Activated CD4-positive, alpha-beta memory T cell treated with anti-CD3 and anti-CD28 coated beads for 36 hours (primary cell): ENCODE measurements around the gene THBS1. TPM values are rescaled to one million over a fixed set of nuclear protein-coding genes. Genes with fewer than 3 reads are reported as not detected.

Source experiments
- CTCF ChIA-PET: fragments of 350-600 bp; sonication (Branson Sonifier 250); formaldehyde crosslinking; loops from one replicate; lab custom pipeline; 2021; ENCODE audit warnings: antibody characterized with exemption, inconsistent platforms; lab: Charles Lee
- POLR2A ChIA-PET: fragments of 350-600 bp; sonication (Branson Sonifier 250); formaldehyde crosslinking; loops from one replicate; lab custom pipeline; 2021; ENCODE audit warnings: antibody characterized with exemption; lab: Charles Lee
- DNase-seq: peaks from one replicate; pipeline ENCODE4 v3.0.0-alpha.2; 2020
- H3K27ac Mint-ChIP-seq: one replicate; pipeline ENCODE4 v1.8.0; 2021; ENCODE audit warnings: mixed read lengths
- H3K27me3 Mint-ChIP-seq: one replicate; pipeline ENCODE4 v1.8.0; 2021; ENCODE audit warnings: mixed read lengths
- H3K36me3 Mint-ChIP-seq: one replicate; pipeline ENCODE4 v1.8.0; 2021; ENCODE audit warnings: mixed read lengths
- H3K4me1 Mint-ChIP-seq: one replicate; pipeline ENCODE4 v1.8.0; 2021; ENCODE audit warnings: low read depth, mixed read lengths
- H3K4me3 Mint-ChIP-seq: one replicate; pipeline ENCODE4 v1.8.0; 2021; ENCODE audit warnings: mild to moderate bottlenecking, mixed read lengths
- H3K9me3 Mint-ChIP-seq: one replicate; pipeline ENCODE4 v1.8.0; 2021; ENCODE audit warnings: mixed read lengths
- intact Hi-C: fragments of 100-400 bp; cut with micrococcal nuclease; formaldehyde crosslinking; loops from one replicate; pipeline ENCODE4 v1.15.1; 2023
- total RNA-seq, 2 experiments: library from RNA; stranded (reverse); gene quantifications; one replicate each; pipeline ENCODE4 v1.2.3, GENCODE V29; 2021

Gene THBS1
- total RNA-seq, 2 experiments from 2014 or later: 0.93 to 1.8 TPM

- intact Hi-C loops: no loop called here
- Mint-ChIP-seq H3K36me3 (no peaks in the 10 kb centered on the region), H3K4me3 (no peak overlapping the region), H3K27ac (no peak overlapping the region), H3K9me3 (no peaks in the 10 kb centered on the region), H3K4me1 (peaks cover 14% of the 10 kb centered on the region), H3K27me3 (peaks cover 51% of the 10 kb centered on the region)
- DNase-seq: no peak
- ChIA-PET CTCF (interaction anchor here (0.7 to 7.8 kb wide), 20 partner anchors 9 to 1138 kb away, joined by 3 to 161 read pairs (median 6); partner anchors contain the start of gene FSIP1), POLR2A (no interaction called here)
Measured at GRCh38 chr15:39578851-39579486, 1.9 kb upstream of the THBS1 start.

GRCh38 chr15:39579487-39580116, 1.3 kb upstream of the THBS1 start:
- Mint-ChIP-seq H3K4me3 (peak overlapping the region; percentile 28), H3K27me3 (peaks cover 51% of the 10 kb centered on the region)

GRCh38 chr15:39580117-39580484, 778 bp upstream of the THBS1 start:
- DNase-seq: peak; percentile 91
- no peaks in the 10 kb centered on the region for H3K9me3 Mint-ChIP-seq
- H3K4me1 Mint-ChIP-seq: peaks cover 14% of the 10 kb centered on the region
- H3K27me3 Mint-ChIP-seq: peaks cover 49% of the 10 kb centered on the region
- H3K4me3 Mint-ChIP-seq: peak overlapping the region; percentile 55
- intact Hi-C loops: loop anchor here (1.0 to 5.0 kb wide), 7 partner anchors 51 to 871 kb away; no protein-coding TSS in a partner anchor
- H3K27ac Mint-ChIP-seq: no peak overlapping the region
- no peaks in the 10 kb centered on the region for H3K36me3 Mint-ChIP-seq
- POLR2A ChIA-PET: interaction anchor here (0.6 kb wide), 1 partner anchor 10 kb away, joined by 3 read pairs; no protein-coding TSS in a partner anchor
- CTCF ChIA-PET: interaction anchor here (0.5 to 7.8 kb wide), 43 partner anchors 9 to 1140 kb away, joined by 3 to 161 read pairs (median 4); partner anchors contain the start of gene FSIP1

More at GRCh38 chr15:39579487-39580116, 1.3 kb upstream of the THBS1 start:
- H3K4me1 Mint-ChIP-seq: peaks cover 14% of the 10 kb centered on the region
- H3K27ac Mint-ChIP-seq: no peak overlapping the region
- ChIA-PET CTCF (interaction anchor here (0.5 to 7.8 kb wide), 39 partner anchors 9 to 1139 kb away, joined by 3 to 161 read pairs (median 4); partner anchors contain the start of gene FSIP1), POLR2A (no interaction called here)
- DNase-seq: no peak
- H3K9me3 Mint-ChIP-seq: no peaks in the 10 kb centered on the region
- intact Hi-C loops: loop anchor here (1.0 to 5.0 kb wide), 7 partner anchors 51 to 871 kb away; no protein-coding TSS in a partner anchor
- H3K36me3 Mint-ChIP-seq: no peaks in the 10 kb centered on the region

- H3K27ac Mint-ChIP-seq: no peak overlapping the region
- CTCF ChIA-PET: interaction anchor here (0.6 to 7.8 kb wide), 15 partner anchors 13 to 875 kb away, joined by 3 to 161 read pairs (median 8); no protein-coding TSS in a partner anchor
- peaks cover 14% of the 10 kb centered on the region for H3K4me1 Mint-ChIP-seq
- DNase-seq: no peak
- H3K9me3 Mint-ChIP-seq: no peaks in the 10 kb centered on the region
- H3K36me3 Mint-ChIP-seq: no peaks in the 10 kb centered on the region
- peaks cover 44% of the 10 kb centered on the region for H3K27me3 Mint-ChIP-seq
- POLR2A ChIA-PET: no interaction called here
- peak overlapping the region; percentile 50 for H3K4me3 Mint-ChIP-seq
- intact Hi-C loops: loop anchor here (2.0 to 5.0 kb wide), 5 partner anchors 49 to 873 kb away; no protein-coding TSS in a partner anchor
Measured at GRCh38 chr15:39581242-39581792, 438 bp downstream of the THBS1 start.

- H3K27me3 Mint-ChIP-seq: peaks cover 41% of the 10 kb centered on the region
- H3K9me3 Mint-ChIP-seq: no peaks in the 10 kb centered on the region
- intact Hi-C loops: loop anchor here (2.0 to 5.0 kb wide), 6 partner anchors 49 to 873 kb away; no protein-coding TSS in a partner anchor
- H3K4me1 Mint-ChIP-seq: peaks cover 14% of the 10 kb centered on the region
- no peak overlapping the region for H3K27ac Mint-ChIP-seq
- H3K36me3 Mint-ChIP-seq: no peaks in the 10 kb centered on the region
- CTCF ChIA-PET: interaction anchor here (0.6 to 7.8 kb wide), 8 partner anchors 12 to 875 kb away, joined by 3 to 161 read pairs (median 18); no protein-coding TSS in a partner anchor
- POLR2A ChIA-PET: no interaction called here
- peak overlapping the region; percentile 30 for H3K4me3 Mint-ChIP-seq
- DNase-seq: peak; percentile 18
Measured at GRCh38 chr15:39581793-39582285, 960 bp downstream of the THBS1 start.

- Mint-ChIP-seq H3K4me1 (peaks cover 14% of the 10 kb centered on the region), H3K27me3 (peaks cover 39% of the 10 kb centered on the region), H3K4me3 (no peak overlapping the region), H3K36me3 (no peaks in the 10 kb centered on the region), H3K9me3 (no peaks in the 10 kb centered on the region), H3K27ac (no peak overlapping the region)
- no peak for DNase-seq
- ChIA-PET POLR2A (no interaction called here), CTCF (interaction anchor here (0.8 to 7.8 kb wide), 10 partner anchors 9 to 456 kb away, joined by 3 to 161 read pairs (median 5); no protein-coding TSS in a partner anchor)
- intact Hi-C loops: loop anchor here (2.0 to 5.0 kb wide), 3 partner anchors 104 to 455 kb away; no protein-coding TSS in a partner anchor
Measured at GRCh38 chr15:39582286-39582976, 1.6 kb downstream of the THBS1 start.

GRCh38 chr15:39582977-39583595, 2.2 kb downstream of the THBS1 start:
- H3K36me3 Mint-ChIP-seq: no peaks in the 10 kb centered on the region
- DNase-seq: no peak
- ChIA-PET POLR2A (no interaction called here), CTCF (interaction anchor here (0.7 to 7.8 kb wide), 9 partner anchors 8 to 173 kb away, joined by 3 to 161 read pairs (median 4); no protein-coding TSS in a partner anchor)
- peaks cover 36% of the 10 kb centered on the region for H3K27me3 Mint-ChIP-seq
- H3K9me3 Mint-ChIP-seq: no peaks in the 10 kb centered on the region
- H3K4me1 Mint-ChIP-seq: peaks cover 14% of the 10 kb centered on the region
- H3K4me3 Mint-ChIP-seq: no peak overlapping the region
- H3K27ac Mint-ChIP-seq: no peak overlapping the region
- intact Hi-C loops: loop anchor here (2.0 to 5.0 kb wide), 3 partner anchors 104 to 456 kb away; no protein-coding TSS in a partner anchor

GRCh38 chr15:39583596-39584265, 2.9 kb downstream of the THBS1 start:
- H3K4me1 Mint-ChIP-seq: peaks cover 14% of the 10 kb centered on the region
- no peak overlapping the region for H3K4me3 Mint-ChIP-seq
- ChIA-PET CTCF (interaction anchor here (0.7 to 7.8 kb wide), 7 partner anchors 8 to 173 kb away, joined by 3 to 161 read pairs (median 4); no protein-coding TSS in a partner anchor), POLR2A (no interaction called here)
- intact Hi-C loops: loop anchor here (2.0 to 5.0 kb wide), 4 partner anchors 103 to 456 kb away; no protein-coding TSS in a partner anchor
- H3K27me3 Mint-ChIP-seq: peaks cover 30% of the 10 kb centered on the region
- H3K9me3 Mint-ChIP-seq: no peaks in the 10 kb centered on the region
- no peaks in the 10 kb centered on the region for H3K36me3 Mint-ChIP-seq
- H3K27ac Mint-ChIP-seq: no peak overlapping the region
- peak; percentile 55 for DNase-seq

GRCh38 chr15:39584266-39584659, 3.4 kb downstream of the THBS1 start:
- Mint-ChIP-seq H3K36me3 (no peaks in the 10 kb centered on the region), H3K4me1 (peaks cover 14% of the 10 kb centered on the region), H3K27ac (no peak overlapping the region), H3K27me3 (peaks cover 25% of the 10 kb centered on the region), H3K4me3 (no peak overlapping the region), H3K9me3 (no peaks in the 10 kb centered on the region)
- intact Hi-C loops: loop anchor here (2.0 to 5.0 kb wide), 3 partner anchors 157 to 457 kb away; no protein-coding TSS in a partner anchor
- POLR2A ChIA-PET: no interaction called here
- no peak for DNase-seq
- CTCF ChIA-PET: interaction anchor here (1.2 to 7.8 kb wide), 3 partner anchors 10 to 172 kb away, joined by 3 to 161 read pairs (median 17); no protein-coding TSS in a partner anchor
